Endothelial cell of umbilical vein (primary cell): ENCODE data around the gene CDH20.

Source experiments
- CTCF ChIP-seq, 2 donors: IDR thresholded peaks; 1 replicate in 1 of 2; 2 replicates in 1 of 2; pipeline ENCODE4 v1.5.1; 2011; ENCODE audit warnings: low read length in 2 of 2, mild to moderate bottlenecking in 2 of 2, moderate library complexity in 2 of 2, control low read depth in 1 of 2, inconsistent platforms in 1 of 2, low read depth in 1 of 2; ENCODE audit not compliant: insufficient read depth in 1 of 2; ENCODE audit errors: extremely low read depth in 1 of 2
- EZH2 ChIP-seq: IDR thresholded peaks from 2 replicates; pipeline ENCODE4 v1.6.1; 2012; ENCODE audit warnings: borderline replicate concordance, low read depth, mild to moderate bottlenecking, moderate library complexity, low read length, inconsistent platforms; ENCODE audit not compliant: severe bottlenecking
- FOS ChIP-seq: IDR thresholded peaks from 2 replicates; pipeline ENCODE4 v1.6.1; 2011; ENCODE audit warnings: mild to moderate bottlenecking, low read length, moderate library complexity, borderline replicate concordance; ENCODE audit not compliant: insufficient read depth
- GATA2 ChIP-seq: IDR thresholded peaks from 2 replicates; pipeline ENCODE4 v1.7.0; 2011; ENCODE audit warnings: low read depth, mild to moderate bottlenecking, moderate library complexity, mixed read lengths, low read length; ENCODE audit not compliant: insufficient read length, insufficient read depth
- MYC ChIP-seq: IDR thresholded peaks from one replicate; pipeline ENCODE4 v1.6.1; 2011; ENCODE audit warnings: mild to moderate bottlenecking, low read depth, low read length
- POLR2A ChIP-seq: IDR thresholded peaks from 2 replicates; pipeline ENCODE4 v1.6.1; 2012; ENCODE audit warnings: low read depth, mild to moderate bottlenecking, control low read depth, low read length
- POLR2AphosphoS5 ChIP-seq: IDR thresholded peaks from 2 replicates; pipeline ENCODE4 v1.6.1; 2012; ENCODE audit warnings: low read depth, mild to moderate bottlenecking, control low read depth, low read length, moderate library complexity; ENCODE audit not compliant: insufficient read depth

DNA sequence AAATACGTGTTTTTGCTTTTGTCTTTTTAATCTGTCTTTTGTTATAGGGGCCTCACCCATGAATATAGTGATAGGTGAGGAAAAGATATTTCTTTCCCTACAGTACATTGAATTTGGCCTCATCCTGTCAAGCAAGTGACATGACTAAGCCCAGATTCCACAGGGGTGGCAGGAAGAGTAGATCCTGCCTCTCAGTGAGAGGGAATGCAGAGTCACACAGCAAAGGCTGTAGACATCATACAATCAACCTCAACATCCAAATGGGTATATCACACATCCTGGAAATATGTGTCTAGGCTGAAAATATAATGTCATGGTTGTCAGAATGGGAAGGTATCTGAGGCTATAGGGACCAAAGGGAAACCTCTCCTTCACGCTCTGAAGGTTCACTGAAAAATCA lies 269.6 kb downstream of the CDH20 start:
- TF ChIP-seq POLR2A (no peak), CTCF (IDR thresholded peaks at IDR 0.05; ENCODE audit: extremely low read depth in 1 of 2, insufficient read depth in 1 of 2, low read depth in 1 of 2, low read length in 2 of 2) (no peak), EZH2 (no peak), POLR2AphosphoS5 (no peak), FOS (peak; percentile 54), MYC (no peak), GATA2 (peak; percentile 29)
